Ishikawa (cell line): Measurements from ENCODE around the gene CSNK1G2.

ENCODE experiments used
- CEBPB ChIP-seq: IDR thresholded peaks from 2 replicates; pipeline ENCODE4 v1.6.1; 2012
- FOXM1 ChIP-seq: IDR thresholded peaks from 2 replicates; pipeline ENCODE4 v1.6.1; 2012; ENCODE audit warnings: low read depth, borderline replicate concordance
- RAD21 ChIP-seq: IDR thresholded peaks from 2 replicates; pipeline ENCODE4 v1.6.1; 2012; ENCODE audit warnings: low read depth
- TCF12 ChIP-seq: IDR thresholded peaks from 2 replicates; pipeline ENCODE4 v1.6.1; 2012; ENCODE audit warnings: low read depth
- YY1 ChIP-seq: IDR thresholded peaks from 2 replicates; pipeline ENCODE4 v1.6.1; 2012; ENCODE audit warnings: low read depth
- TF ChIP-seq, protein P1 (sequence below): IDR thresholded peaks from 2 replicates; pipeline ENCODE4 v1.6.1; 2012

DNA sequence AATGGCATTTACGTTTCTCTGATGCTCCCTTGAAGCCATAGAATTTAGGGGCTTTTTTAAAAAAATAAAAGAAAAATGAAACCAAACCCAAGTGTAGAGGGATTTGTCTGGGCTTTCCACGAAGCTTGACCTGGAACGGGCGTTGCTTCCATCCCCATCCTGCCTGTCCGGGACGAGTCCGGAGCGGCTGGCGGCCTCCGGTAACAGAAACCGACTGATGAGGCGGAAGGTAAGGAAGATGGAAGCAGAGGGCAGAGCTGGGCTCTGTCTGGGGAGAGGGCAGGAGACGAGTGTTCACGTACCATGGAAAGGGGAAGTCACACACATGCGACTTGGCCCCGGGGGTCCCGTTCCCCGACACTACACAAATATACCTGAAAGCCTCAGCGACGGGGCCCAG is 40.3 kb downstream of the CSNK1G2 start:
- TF ChIP-seq YY1: no peak
- no peak for TF ChIP-seq TCF12
- no peak for TF ChIP-seq CEBPB
- TF ChIP-seq FOXM1: no peak
- TF ChIP-seq, protein P1, sequence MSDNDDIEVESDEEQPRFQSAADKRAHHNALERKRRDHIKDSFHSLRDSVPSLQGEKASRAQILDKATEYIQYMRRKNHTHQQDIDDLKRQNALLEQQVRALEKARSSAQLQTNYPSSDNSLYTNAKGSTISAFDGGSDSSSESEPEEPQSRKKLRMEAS: no peak
- TF ChIP-seq RAD21: no peak
